ENCODE results near the gene CDC27. TPM values are rescaled to one million over a fixed set of nuclear protein-coding genes. Genes with fewer than 3 reads are reported as not detected.

Gene CDC27
- total RNA-seq, 1 experiment from 2014 or later, result 141 TPM

DNA sequence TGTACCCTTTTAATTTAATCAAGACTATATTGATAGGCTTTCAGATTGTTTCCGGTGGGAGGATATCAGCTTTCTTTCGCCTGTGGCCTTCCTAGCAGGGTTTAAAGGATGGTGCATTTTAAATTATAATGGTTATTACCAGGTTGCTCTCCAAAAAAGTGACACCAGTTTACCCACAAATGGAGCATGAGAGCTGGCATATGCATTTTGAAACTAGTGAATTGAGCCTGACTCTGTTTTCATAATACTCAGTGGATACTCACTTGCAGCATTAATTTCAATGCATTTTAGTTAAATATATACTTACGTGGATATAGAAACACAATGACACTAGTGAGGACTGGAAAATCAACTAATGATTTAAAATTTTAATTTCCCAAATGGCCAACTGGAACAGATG lies 25.8 kb upstream of the CDC27 start:
- no TSS peak for BruUV-seq (replicated peaks)
- Mint-ChIP-seq H3K27ac (ENCODE audit: low read depth, unreplicated experiment) (no peak overlapping the region), H3K4me1 (ENCODE audit: insufficient read depth, unreplicated experiment) (no peaks in the 10 kb centered on the region), H3K27me3 (ENCODE audit: insufficient read depth, unreplicated experiment) (peaks cover 32% of the 10 kb centered on the region), H3K36me3 (ENCODE audit: insufficient read depth, unreplicated experiment) (no peaks in the 10 kb centered on the region), H3K9me3 (ENCODE audit: unreplicated experiment) (no peaks in the 10 kb centered on the region), H3K4me3 (ENCODE audit: unreplicated experiment) (no peak overlapping the region)
- ChIA-PET CTCF (no interaction called here), POLR2A (interaction anchor here (1.3 kb wide), 1 partner anchor 10 kb away, joined by 5 read pairs; no protein-coding TSS in a partner anchor)
- intact Hi-C loops (cut with micrococcal nuclease), result no loop called here
- TF ChIP-seq, protein P1, sequence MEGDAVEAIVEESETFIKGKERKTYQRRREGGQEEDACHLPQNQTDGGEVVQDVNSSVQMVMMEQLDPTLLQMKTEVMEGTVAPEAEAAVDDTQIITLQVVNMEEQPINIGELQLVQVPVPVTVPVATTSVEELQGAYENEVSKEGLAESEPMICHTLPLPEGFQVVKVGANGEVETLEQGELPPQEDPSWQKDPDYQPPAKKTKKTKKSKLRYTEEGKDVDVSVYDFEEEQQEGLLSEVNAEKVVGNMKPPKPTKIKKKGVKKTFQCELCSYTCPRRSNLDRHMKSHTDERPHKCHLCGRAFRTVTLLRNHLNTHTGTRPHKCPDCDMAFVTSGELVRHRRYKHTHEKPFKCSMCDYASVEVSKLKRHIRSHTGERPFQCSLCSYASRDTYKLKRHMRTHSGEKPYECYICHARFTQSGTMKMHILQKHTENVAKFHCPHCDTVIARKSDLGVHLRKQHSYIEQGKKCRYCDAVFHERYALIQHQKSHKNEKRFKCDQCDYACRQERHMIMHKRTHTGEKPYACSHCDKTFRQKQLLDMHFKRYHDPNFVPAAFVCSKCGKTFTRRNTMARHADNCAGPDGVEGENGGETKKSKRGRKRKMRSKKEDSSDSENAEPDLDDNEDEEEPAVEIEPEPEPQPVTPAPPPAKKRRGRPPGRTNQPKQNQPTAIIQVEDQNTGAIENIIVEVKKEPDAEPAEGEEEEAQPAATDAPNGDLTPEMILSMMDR (IDR thresholded peaks at IDR 0.05; ENCODE audit: unreplicated experiment), result no peak
- no peak for DNase-seq (ENCODE audit: unreplicated experiment)

DNA sequence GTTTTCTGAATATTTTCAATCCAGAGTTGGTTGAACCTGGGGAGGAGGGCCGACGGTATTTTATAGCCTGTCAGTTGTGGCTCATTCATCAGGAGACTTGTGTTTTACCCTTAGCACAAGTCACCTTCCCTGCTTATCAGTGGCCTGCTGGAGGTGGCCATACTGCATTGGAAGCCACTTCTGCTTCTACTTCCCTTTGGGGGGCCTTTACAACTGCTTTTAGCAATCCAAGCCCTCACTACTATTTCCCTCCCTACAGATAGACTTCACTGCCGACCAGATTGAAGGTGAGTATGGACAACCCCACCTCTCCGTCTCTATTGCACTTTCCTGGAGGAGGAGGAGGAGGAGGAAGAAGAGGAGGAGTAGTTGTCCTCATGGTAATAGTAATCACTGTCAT lies 24.4 kb upstream of the CDC27 start:
- ChIA-PET POLR2A (interaction anchor here (0.6 to 1.3 kb wide), 2 partner anchors 12 to 36 kb away, joined by 3 to 5 read pairs; no protein-coding TSS in a partner anchor), CTCF (interaction anchor here (0.8 kb wide), 1 partner anchor 102 kb away, joined by 3 read pairs; no protein-coding TSS in a partner anchor)
- H3K4me1 Mint-ChIP-seq (ENCODE audit: insufficient read depth, unreplicated experiment), result no peaks in the 10 kb centered on the region
- no peaks in the 10 kb centered on the region for H3K36me3 Mint-ChIP-seq (ENCODE audit: insufficient read depth, unreplicated experiment)
- H3K27me3 Mint-ChIP-seq (ENCODE audit: insufficient read depth, unreplicated experiment), result peaks cover 32% of the 10 kb centered on the region
- H3K4me3 Mint-ChIP-seq (ENCODE audit: unreplicated experiment), result no peak overlapping the region
- TF ChIP-seq, protein P1 (IDR thresholded peaks at IDR 0.05; ENCODE audit: unreplicated experiment), result no peak
- intact Hi-C loops (cut with micrococcal nuclease), result no loop called here
- BruUV-seq (replicated peaks), result no TSS peak
- no peak for DNase-seq (ENCODE audit: unreplicated experiment)
- H3K27ac Mint-ChIP-seq (ENCODE audit: low read depth, unreplicated experiment), result no peak overlapping the region
- no peaks in the 10 kb centered on the region for H3K9me3 Mint-ChIP-seq (ENCODE audit: unreplicated experiment)

DNA sequence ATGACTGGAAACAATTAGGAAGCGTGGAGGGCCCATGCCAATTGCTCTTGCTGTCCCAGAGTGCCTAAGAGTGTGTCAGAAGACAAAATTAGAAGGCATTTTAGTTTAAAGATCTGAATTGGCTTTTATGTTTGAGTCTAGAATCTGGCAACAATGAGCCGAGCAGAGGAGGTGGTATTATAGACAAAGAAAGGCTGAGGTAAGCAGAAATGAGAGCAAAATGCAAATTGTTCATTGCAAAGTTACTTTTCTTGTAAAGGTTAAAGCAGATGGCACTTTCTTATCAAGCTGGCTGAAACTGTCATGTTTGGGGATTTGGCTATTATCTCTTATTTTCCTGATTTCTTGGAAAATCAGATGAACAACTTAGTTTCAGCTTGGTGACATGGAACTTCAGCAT lies 23.4 kb upstream of the CDC27 start:
- Mint-ChIP-seq H3K4me1 (ENCODE audit: insufficient read depth, unreplicated experiment) (no peaks in the 10 kb centered on the region), H3K4me3 (ENCODE audit: unreplicated experiment) (no peak overlapping the region), H3K9me3 (ENCODE audit: unreplicated experiment) (no peaks in the 10 kb centered on the region), H3K36me3 (ENCODE audit: insufficient read depth, unreplicated experiment) (no peaks in the 10 kb centered on the region), H3K27me3 (ENCODE audit: insufficient read depth, unreplicated experiment) (peaks cover 32% of the 10 kb centered on the region), H3K27ac (ENCODE audit: low read depth, unreplicated experiment) (no peak overlapping the region)
- BruUV-seq (replicated peaks), result no TSS peak
- CTCF ChIA-PET, result no interaction called here
- intact Hi-C loops (cut with micrococcal nuclease), result no loop called here
- TF ChIP-seq, protein P1 (IDR thresholded peaks at IDR 0.05; ENCODE audit: unreplicated experiment), result no peak
- POLR2A ChIA-PET, result interaction anchor here (0.7 kb wide), 1 partner anchor 29 kb away, joined by 3 read pairs; no protein-coding TSS in a partner anchor
- DNase-seq (ENCODE audit: unreplicated experiment), result no peak

DNA sequence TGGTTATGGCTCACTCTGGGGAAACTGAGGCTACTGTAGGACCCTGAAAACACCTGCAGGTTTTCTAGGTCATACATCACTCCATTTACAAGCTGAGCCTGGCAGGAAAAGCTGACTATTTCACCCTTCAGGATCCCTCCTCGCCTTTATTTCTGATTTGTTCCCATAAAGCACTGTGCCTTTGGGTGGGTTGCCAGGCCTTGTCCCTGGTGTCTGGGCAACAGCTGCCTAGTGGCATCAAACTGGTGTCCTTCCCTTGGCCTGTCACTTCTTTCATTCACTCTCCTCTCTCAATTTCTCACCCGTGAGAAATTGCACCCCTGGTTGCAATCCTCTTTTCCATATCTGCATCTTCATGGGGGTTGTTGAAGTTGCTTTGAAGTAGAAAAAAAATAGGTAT lies 21.7 kb upstream of the CDC27 start:
- Mint-ChIP-seq H3K27me3 (ENCODE audit: insufficient read depth, unreplicated experiment) (peaks cover 32% of the 10 kb centered on the region), H3K9me3 (ENCODE audit: unreplicated experiment) (no peaks in the 10 kb centered on the region), H3K4me3 (ENCODE audit: unreplicated experiment) (no peak overlapping the region), H3K4me1 (ENCODE audit: insufficient read depth, unreplicated experiment) (peaks cover 2% of the 10 kb centered on the region), H3K27ac (ENCODE audit: low read depth, unreplicated experiment) (no peak overlapping the region), H3K36me3 (ENCODE audit: insufficient read depth, unreplicated experiment) (no peaks in the 10 kb centered on the region)
- ChIA-PET CTCF (interaction anchor here (0.6 to 0.9 kb wide), 2 partner anchors 19 to 105 kb away, joined by 3 to 4 read pairs; no protein-coding TSS in a partner anchor), POLR2A (interaction anchor here (1.1 kb wide), 1 partner anchor 17 kb away, joined by 3 read pairs; no protein-coding TSS in a partner anchor)
- BruUV-seq (replicated peaks), result no TSS peak
- TF ChIP-seq, protein P1 (IDR thresholded peaks at IDR 0.05; ENCODE audit: unreplicated experiment), result no peak
- DNase-seq (ENCODE audit: unreplicated experiment), result no peak
- intact Hi-C loops (cut with micrococcal nuclease), result no loop called here

Measured in MCF 10A (cell line).